HG02973 (cell line): ENCODE data around the gene HLA-DMB.

Source experiments
- ATAC-seq: cut with Tn5 transposase; IDR thresholded peaks from one replicate; pipeline ENCODE4 v1.9.1; 2021; ENCODE audit warnings: moderate library complexity; ENCODE audit not compliant: unreplicated experiment

The HLA-DMB gene

DNA sequence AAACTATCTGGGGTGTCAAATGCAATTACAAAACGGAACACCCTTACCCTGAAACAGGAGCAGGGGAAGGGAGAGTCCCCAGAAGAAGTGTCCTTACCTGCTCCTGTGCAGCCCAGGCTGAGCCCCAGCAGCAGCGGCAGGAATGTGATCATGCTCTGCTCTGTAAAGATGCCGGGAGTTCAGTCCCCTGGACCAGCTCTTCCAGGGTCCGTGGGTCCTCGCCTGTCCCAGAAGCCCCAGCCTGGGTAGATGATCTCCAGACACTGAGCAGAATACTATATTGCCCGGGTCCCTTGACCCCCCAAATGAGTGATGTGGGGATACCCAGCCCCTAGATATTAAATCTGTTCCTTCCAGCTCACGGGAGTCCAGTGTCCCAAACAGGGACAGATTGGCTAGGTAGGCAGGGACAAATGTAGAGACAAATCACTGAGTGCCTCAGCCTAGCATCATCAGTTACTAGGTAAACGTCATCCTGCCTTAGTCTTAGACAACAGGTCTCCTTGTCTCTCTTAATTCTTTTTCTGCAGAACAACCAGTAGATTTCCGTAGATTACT, at the start of gene HLA-DMB:
TSS of gene HLA-DMB (minus strand) at position 373 of the 558 bp plus-strand sequence. CDS start at position 152, 221 bp downstream.
- ATAC-seq: peak; percentile 38

DNA sequence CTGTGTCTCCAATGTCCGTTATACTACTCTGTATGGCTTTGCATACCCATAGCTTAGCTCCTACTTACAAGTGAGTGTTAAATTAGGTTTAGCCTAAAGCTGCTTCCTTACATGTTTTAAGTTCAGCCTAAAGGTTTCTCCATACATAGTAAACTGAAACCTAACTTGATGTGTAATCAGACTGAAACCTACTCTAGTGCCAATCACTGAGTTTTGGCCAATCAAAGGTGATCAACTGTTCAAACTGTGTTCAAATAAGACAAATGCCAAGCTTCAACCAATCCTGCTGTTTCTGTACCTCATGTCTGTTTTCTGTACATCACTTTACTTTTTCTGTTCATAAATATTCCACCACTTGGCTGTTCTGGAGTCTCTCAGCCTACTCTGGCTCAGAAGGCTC, 48.5 kb upstream of the HLA-DMB start:
- no peak for ATAC-seq

DNA sequence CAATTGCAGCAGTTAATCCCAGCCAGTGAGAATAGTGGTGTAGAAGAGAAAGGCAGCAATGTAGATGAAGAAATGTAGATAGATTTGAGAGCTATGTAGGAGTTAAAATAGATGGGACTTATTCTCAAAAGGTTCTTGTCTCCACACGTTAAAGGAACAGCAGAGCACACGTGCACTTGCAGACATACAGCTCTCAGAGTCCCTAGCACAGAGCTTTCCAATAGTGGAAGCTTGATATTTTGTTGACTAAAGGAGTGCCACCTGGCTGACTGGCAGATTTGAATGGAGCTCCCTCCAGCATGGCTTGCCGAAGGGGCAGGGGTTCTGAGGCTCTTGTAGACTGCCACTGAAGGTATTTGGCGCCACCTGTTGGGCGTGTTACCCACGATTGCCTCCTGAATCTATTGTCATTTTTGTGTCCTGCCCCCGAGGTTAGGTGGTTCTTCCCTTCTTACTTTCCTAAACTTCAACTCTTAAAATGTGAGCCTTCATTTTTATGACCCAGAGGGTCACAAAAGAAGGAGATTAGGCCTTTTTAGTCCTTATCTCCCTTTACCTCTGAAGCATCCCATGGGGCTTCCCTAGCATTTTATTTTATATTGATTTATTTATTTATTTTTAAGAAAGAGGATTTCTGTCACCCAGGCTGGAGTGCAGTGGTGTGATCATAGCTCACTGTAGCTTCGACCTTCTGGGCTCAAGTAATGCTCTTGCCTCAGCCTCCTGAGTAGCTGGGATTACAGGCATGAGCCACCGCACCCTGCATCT, 44.0 kb upstream of the HLA-DMB start:
- ATAC-seq: no peak

DNA sequence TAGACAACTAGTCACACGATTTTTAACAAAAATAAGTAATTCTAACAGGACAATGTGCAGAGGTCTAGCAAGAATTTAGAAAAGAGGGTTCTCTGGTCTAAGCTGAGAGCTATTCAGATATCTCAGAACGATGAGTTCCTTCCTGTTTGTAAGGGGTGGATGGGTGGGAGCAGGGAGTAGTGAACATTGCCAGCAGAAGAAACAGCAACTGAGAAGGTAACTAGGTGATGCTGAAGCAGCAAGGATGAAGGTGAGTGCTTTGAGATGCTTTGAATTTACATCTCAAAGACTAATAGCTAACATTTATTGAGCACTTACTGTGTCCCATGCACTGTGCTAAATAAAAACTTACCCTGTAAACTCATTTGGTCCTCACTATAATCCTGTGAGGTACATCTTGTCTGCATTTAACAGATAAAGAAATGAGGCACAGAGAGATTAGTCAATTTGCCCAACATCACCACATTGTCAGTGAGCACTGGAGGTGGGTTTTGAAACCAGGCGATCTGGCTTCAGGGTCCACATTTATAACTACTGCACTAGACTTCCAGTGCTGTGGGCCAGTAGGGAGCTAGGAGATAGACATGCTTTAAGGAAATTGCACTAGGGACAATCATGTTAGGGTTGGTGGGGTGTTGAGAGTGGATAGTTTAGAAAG, 43.3 kb upstream of the HLA-DMB start:
- ATAC-seq: no peak

DNA sequence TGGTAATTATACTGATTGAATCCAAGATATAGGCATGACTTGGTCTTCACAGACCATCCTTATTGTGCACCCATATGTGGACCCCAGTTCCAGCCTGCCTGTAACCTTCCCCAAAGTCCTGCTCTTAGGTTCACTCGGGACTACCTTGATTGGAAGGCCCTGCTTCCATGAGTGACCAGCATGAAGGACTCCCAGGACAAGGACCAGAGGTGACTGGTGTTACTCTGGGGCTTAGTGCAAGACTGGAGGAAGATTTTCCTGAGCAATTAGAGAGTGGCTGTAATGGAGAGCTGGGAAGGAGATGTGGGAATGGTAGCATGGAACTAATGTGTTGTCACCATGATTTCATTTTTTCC, 42.6 kb upstream of the HLA-DMB start:
- no peak for ATAC-seq

DNA sequence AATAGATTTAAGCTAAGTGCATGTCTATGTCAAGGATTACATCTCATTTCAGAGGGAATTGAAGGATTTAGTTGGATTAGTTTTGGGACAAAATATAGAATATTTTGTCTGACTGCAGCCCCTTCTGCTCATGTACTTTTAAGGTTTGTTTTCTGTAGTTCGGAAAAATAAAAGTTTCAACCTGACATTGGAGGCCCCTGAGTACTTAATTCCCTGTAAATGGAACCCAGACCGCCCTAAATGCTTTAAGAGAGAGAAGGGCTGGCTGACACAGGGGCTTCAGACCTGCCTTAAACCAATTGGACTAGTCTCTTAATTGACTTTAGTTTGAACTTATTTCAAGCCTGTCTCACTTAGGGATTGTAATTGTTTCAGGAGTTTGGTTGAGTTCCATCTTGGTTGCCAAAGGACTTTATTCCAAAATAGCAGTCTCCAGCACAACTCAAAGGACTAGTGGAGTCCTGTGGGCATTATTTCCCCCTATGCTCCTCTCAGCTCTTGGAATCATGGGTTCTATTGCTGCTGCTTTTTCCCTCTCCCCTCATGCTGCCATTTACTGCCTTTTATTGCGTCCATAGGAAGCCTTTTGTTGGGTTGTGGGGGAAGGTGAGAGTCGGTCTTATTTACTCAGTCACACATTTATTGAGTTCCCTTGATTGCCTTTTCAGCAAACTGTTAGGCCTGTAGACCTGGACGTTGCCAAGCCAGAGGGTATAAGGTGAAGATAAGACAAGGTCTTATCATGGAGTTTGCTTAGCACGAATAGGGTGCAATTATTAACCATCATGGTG, 42.1 kb upstream of the HLA-DMB start:
- ATAC-seq: no peak

DNA sequence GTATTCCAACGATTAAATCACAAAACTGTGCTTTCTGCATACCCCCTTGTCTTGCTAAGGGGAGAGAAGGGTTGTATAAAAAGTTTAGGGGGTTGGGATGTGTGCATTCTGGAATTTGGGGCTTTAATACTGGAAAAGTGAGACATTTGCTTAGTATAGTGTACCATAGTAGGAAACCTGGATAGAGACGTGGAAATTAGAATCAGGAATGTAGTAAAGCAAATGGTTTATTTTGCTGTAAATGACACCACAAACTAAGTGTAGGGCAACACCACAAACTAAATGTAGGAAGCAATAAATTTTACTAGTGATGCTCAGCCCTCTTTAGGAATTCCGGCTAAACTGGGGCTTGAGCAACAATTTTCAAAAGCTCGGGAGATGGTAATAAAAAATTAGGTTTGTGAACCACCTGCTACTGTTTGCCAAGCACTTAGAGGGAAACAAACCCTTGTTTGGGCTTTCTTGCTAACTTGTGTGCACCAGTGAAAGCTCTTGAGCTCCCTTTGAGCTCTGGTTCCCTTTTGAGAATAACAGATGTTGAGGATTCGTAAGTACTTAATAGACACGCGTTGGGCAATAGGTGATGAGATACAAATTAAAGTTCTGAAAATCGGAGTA, 41.4 kb upstream of the HLA-DMB start:
- ATAC-seq: no peak

DNA sequence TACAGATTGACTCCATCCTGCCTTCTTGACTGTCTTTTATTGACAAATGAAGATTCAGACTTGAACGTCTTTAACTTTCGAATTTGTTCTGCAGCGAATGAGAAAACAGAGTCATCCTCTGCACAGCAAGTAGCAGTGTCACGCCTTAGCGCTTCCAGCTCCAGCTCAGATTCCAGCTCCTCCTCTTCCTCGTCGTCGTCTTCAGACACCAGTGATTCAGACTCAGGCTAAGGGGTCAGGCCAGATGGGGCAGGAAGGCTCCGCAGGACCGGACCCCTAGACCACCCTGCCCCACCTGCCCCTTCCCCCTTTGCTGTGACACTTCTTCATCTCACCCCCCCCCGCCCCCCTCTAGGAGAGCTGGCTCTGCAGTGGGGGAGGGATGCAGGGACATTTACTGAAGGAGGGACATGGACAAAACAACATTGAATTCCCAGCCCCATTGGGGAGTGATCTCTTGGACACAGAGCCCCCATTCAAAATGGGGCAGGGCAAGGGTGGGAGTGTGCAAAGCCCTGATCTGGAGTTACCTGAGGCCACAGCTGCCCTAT, 39.7 kb upstream of the HLA-DMB start:
- ATAC-seq: no peak

DNA sequence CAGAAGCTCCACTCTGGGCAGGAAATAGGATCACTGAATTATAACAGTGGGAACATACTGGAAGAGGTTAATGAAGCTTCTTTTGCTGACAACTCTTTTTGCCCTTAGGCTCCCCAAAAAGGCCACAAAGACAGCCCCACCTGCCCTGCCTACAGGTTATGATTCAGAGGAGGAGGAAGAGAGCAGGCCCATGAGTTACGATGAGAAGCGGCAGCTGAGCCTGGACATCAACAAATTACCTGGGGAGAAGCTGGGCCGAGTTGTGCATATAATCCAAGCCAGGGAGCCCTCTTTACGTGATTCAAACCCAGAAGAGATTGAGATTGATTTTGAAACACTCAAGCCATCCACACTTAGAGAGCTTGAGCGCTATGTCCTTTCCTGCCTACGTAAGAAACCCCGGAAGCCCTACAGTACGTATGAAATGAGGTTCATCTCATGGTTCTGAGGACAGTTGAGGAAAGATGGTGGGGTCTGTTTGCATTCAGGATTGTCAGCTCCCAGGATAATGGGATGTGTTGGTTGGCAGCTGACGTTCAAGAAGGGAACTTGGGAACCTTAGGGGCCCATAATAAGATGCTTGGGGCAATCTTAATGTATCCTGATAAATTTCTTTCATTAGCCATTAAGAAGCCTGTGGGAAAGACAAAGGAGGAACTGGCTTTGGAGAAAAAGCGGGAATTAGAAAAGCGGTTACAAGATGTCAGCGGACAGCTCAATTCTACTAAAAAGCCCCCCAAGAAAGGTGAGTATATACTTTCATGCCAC, 39.1 kb upstream of the HLA-DMB start:
- no peak for ATAC-seq

DNA sequence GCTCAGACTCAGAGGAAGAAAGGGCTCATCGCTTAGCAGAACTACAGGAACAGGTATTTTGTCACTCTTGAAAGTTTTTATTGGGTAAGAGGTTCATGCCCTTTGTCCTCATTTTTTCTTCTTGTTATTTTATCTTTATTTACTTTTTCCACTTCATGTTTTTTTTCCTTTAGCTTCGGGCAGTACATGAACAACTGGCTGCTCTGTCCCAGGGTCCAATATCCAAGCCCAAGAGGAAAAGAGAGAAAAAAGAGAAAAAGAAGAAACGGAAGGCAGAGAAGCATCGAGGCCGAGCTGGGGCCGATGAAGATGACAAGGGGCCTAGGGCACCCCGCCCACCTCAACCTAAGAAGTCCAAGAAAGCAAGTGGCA, 37.1 kb upstream of the HLA-DMB start:
- no peak for ATAC-seq

DNA sequence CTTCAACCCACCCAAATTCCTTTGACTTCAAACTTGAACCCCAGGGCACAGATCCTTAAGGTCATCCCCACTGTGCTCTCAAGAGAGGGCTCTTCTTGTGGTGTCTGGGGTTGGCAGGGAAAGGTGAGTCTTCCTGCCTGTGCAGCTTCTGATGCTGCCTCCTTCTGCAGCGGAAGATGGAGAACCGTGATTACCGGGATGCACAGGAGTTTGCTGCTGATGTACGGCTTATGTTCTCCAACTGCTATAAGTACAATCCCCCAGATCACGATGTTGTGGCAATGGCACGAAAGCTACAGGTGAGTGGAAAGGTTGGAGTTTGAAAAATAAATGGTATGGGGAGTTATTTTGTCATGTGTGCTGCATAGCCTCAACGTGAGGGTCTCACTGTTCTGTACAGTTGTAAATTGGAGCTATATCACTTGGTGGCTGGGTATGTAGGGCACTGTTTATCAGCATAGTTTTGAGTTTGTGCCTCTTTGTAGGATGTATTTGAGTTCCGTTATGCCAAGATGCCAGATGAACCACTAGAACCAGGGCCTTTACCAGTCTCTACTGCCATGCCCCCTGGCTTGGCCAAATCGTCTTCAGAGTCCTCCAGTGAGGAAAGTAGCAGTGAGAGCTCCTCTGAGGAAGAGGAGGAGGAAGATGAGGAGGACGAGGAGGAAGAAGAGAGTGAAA, 36.6 kb upstream of the HLA-DMB start:
- no peak for ATAC-seq

DNA sequence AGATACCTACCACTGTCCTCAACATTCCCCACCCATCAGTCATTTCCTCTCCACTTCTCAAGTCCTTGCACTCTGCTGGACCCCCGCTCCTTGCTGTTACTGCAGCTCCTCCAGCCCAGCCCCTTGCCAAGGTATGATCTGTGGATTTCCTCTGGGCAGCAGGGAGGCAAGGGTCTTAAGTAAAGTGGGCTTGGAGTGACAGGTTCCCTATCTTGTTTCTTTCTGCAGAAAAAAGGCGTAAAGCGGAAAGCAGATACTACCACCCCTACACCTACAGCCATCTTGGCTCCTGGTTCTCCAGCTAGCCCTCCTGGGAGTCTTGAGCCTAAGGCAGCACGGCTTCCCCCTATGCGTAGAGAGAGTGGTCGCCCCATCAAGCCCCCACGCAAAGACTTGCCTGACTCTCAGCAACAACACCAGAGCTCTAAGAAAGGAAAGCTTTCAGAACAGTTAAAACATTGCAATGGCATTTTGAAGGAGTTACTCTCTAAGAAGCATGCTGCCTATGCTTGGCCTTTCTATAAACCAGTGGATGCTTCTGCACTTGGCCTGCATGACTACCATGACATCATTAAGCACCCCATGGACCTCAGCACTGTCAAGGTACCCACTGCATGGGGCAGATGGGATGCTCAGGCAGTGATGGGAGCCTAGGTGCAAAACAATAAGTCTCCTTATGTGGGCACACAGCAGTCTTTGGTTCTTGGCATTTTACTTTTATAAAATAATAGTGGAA, 35.7 kb upstream of the HLA-DMB start:
- no peak for ATAC-seq

DNA sequence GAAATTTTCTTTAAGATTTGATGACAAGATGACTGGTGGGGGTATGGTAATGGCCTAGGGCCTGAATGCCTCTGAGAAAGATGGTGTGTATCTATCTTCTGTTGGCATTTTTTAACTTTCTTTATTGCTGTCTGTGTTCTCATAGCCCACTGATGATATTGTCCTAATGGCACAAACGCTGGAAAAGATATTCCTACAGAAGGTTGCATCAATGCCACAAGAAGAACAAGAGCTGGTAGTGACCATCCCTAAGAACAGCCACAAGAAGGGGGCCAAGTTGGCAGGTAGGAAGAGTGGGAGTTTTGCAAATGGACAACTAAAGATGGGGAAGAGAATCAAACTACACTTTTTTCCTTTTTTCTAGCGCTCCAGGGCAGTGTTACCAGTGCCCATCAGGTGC, 35.1 kb upstream of the HLA-DMB start:
- ATAC-seq: no peak

DNA sequence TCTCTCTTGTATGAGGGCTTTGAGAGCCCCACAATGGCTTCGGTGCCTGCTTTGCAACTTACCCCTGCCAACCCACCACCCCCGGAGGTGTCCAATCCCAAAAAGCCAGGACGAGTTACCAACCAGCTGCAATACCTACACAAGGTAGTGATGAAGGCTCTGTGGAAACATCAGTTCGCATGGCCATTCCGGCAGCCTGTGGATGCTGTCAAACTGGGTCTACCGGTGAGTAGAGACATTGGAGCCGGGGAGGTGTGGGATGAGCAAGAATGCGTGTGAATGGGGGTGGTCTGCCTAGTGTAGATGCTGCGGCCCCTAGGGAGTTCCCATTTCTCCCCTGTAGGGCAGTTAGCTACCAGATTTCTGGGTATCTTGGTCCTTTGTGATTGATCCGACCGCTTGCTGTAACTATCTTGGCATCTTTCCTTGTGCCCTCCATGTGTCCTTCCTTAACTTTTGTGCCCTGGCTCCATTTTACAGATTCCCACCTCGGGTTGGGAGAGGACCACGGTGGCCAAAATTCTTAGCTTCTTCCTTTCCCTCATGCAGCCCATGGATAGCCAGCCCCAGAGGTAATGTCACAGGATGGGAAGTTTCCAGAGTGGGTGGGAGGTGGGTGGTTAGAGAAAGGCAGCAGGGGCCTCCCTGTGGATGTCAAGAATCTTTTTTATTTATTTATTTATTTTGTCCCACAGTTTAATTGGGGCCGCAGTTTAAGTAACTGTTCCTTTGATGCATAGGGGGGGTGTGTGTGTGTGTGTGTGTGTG, 33.9 kb upstream of the HLA-DMB start:
- ATAC-seq: no peak

DNA sequence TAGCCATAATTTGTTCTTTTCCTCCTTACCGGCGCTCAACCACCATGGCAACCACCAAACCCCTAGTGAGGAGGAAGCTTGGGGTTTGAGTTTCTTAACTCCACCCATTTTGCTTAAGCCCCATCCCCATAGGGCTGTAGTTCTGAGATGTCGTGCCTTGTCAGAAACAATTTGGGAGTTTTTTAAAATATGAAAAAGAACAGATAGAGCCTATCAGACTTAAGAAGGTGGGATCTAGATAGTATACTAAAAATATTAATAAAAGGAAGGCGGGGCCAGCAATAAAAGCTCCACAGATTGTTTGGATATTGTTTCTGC, 33.1 kb upstream of the HLA-DMB start:
- no peak for ATAC-seq

DNA sequence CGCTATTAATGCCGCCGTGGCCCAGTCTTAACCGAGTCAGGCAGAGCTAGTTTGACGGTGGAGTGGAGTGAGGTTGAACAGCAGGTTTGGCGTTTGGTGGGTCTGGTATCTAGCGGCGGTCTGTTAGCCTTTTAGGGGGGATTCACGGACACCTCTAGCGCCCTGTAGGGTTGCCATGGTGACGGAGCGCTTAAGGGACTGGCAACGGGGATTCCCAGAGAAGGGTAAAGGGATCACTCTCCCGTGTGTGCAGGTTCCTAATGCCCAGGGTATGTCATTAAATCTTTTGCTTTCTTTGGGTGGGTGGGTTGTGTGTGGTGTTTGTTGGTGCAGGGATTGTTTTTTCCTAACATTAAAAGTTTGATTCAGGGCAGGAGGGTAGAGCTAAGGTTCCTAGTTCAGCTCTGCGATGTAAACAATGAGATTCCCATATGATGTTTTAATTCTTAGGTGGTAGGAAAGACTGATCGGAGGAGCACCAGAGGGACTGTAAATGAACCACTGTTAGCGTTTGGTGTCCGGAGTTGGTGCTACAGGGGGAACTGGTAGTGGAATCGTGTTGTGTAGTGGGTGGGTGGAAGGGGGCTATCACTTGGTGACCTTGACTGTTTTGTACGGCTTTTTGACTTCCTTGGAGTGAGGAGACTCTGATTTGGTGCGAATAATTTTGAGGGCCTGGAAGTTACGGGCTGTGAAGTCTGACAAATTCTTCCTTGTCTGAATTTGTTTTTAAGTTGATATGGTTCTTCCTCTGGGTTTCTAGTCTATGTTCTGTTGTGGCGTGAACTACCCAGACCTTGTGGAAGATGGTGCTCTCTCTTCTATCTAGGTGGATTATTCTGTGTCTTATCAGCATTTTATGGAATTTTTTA, 32.6 kb upstream of the HLA-DMB start:
- ATAC-seq: no peak

DNA sequence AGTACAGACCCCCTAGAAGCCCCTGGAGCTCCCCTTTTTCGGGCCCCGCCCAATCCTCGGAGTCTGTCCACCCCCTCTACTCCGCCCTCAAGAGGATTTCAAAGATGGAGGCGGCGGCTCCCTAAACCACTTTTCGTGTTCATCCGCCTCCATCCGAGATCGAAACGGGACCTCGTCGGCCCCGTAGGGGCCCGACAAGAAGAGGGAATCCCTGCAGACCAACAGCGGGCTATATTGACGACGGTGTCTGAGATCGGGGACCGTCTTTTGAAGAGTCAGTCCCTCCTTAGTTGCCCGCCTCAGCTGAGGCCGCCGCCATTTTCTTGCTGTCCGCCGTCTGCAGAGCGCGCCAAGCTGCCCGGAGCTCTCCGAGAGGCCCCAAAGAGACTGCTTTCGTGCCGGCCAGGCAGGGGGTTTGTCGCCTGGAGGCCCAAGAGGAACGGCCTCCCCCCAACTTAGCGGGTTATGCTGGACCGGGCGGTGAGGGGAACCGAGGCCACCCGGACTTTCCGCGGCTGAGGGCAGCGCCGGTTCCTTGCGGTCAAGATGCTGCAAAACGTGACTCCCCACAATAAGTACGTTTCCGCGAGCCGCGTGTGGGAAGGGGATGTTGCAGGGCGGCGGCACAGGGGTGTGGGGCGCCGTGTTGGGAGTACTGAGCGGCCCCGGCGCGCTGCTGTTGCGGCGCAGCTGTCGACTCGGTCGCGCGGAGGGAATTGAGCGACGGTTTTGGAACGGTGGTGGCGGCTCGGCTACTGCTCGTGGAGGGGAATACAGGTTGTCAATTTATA, 31.7 kb upstream of the HLA-DMB start:
- ATAC-seq: peak; percentile 1
